Pancreas (tissue), 10 donors: ENCODE results near the gene C18orf32. TPM values are rescaled to one million over a fixed set of nuclear protein-coding genes. Genes with fewer than 3 reads are reported as not detected.
"Not testable (repeated sequence)": the region's sequence is repeated elsewhere in the genome, so short reads cannot be mapped to it uniquely, and the experiment has no call there.

Experiments used
- ATAC-seq, 4 donors: fragments of 200-7000 bp; cut with Tn5 transposase; one replicate each; pipeline versions ENCODE4 v1.8.0 to v1.9.1; 2020; ENCODE audit warnings: mild to moderate bottlenecking in 4 of 4, moderate library complexity in 4 of 4
- DNase-seq, 6 donors: peaks; one replicate each; pipeline ENCODE4 v3.0.0-alpha.2; 2020
- FAIRE-seq: peaks from 2 replicates; lab custom pipeline; 2012; peaks lifted over from hg19 to GRCh38; lab: Jason Lieb, UNC
- H3K27ac ChIP-seq, 4 donors: fragments of 200-600 bp; sonication (generic); 1 replicate in 3 of 4; 2 replicates in 1 of 4; pipeline versions ENCODE4 v1.5.0 to v1.8.0; 2020
- H3K27me3 ChIP-seq, 4 donors: fragments of 200-600 bp; one replicate each; pipeline ENCODE4 v1.8.0; 2021
- H3K36me3 ChIP-seq, 3 donors: fragments of 200-600 bp; sonication (generic) in 1 of 3; one replicate each; pipeline versions ENCODE4 v1.5.0 to v1.8.0; 2020 to 2021
- H3K4me1 ChIP-seq, 3 donors: fragments of 200-600 bp; one replicate each; pipeline ENCODE4 v1.8.0; 2021
- H3K4me3 ChIP-seq, 4 donors: fragments of 200-600 bp; sonication (generic) in 2 of 4; one replicate each; pipeline versions ENCODE4 v1.5.0 to v1.8.0; 2020 to 2021
- H3K9me3 ChIP-seq, 4 donors: fragments of 200-600 bp; one replicate each; pipeline ENCODE4 v1.8.0; 2021
- WGBS, 2 donors: extraction: QIAGEN DNeasy Blood & Tissue Kit; methylation state at CpG; one replicate each; pipeline ENCODE4 v1.1.7; 2013; 5-methylcytosine and 5-hydroxymethylcytosine counted together
- intact Hi-C, 3 donors: fragments of 100-400 bp; cut with DNase I; formaldehyde crosslinking; loops; one replicate each; pipeline versions ENCODE4 v1.11.1 to v1.14.2; 2022
- polyA plus RNA-seq, 2 donors: library from polyadenylated mRNA; stranded (reverse); fragments of 200-250 nt; gene quantifications; one replicate each; pipeline ENCODE4 v1.2.3, GENCODE V29; 2013
- total RNA-seq, 6 donors: library from RNA; stranded (reverse); fragmentation: NEBNext Ultra II Directional in 4 of 6; extraction: Animal tissue kit (Norgen Biotek cat#: 25700) in 4 of 6; gene quantifications; one replicate each; pipeline versions ENCODE4 v1.2.1 to v1.2.4, GENCODE V29; 2021 to 2023
- TF ChIP-seq, protein P1 (sequence below), 4 donors: fragments of 200-600 bp; sonication (generic) in 3 of 4; IDR thresholded peaks; one replicate each; pipeline versions ENCODE4 v1.5.0 to v1.8.0; 2021; ENCODE audit warnings: antibody characterized with exemption in 4 of 4
- donor health status: healthy with polysubstance abuse.
- donor health status: DM: no; HTN: no; CAD: no; lungs with moderate emphysema.
- donor health status: DM: no; HTN: no; CAD: no.
- donor health status: control.
- donor health status: control.
- donor health status: Bipolar disorder and iron deficiency.
- donor health status: DM: yes; HTN: yes; CAD: no.
- donor health status: DM: no; HTN: no; CAD: no.
- donor health status: DM: no; HTN: no; CAD: no.
- donor health status: DM: yes; HTN: yes; CAD: no.

Gene C18orf32
- total and polyA plus RNA-seq, 8 donors, result 19.5 to 49.7 (median 28.1) TPM

DNA sequence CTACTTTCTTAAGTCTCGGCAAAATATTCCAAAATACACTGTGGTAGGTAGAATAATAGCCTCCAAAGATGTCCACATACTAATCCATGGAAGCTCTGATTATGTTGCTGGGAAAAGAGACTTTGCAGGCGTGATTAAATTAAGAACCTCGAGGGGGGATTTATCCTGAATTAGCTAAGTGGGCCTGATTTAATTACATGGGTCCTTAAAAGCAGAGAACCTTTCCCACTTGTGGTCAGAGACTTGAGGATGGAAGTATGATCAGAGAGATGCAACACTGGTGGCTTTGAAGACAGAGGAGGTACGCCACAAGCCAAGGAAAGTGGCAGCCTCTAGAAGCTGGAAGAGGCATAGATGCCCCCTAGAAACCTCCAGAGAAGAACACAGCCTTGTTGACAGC lies 29.4 kb downstream of the C18orf32 start:
- H3K4me3 ChIP-seq, result no peak overlapping the region
- no peaks in the 10 kb centered on the region for H3K27me3 ChIP-seq
- peaks cover 0 to 16% (median 0%) of the 10 kb centered on the region in 3 donors for H3K4me1 ChIP-seq
- no peaks in the 10 kb centered on the region for H3K36me3 ChIP-seq
- TF ChIP-seq, protein P1, sequence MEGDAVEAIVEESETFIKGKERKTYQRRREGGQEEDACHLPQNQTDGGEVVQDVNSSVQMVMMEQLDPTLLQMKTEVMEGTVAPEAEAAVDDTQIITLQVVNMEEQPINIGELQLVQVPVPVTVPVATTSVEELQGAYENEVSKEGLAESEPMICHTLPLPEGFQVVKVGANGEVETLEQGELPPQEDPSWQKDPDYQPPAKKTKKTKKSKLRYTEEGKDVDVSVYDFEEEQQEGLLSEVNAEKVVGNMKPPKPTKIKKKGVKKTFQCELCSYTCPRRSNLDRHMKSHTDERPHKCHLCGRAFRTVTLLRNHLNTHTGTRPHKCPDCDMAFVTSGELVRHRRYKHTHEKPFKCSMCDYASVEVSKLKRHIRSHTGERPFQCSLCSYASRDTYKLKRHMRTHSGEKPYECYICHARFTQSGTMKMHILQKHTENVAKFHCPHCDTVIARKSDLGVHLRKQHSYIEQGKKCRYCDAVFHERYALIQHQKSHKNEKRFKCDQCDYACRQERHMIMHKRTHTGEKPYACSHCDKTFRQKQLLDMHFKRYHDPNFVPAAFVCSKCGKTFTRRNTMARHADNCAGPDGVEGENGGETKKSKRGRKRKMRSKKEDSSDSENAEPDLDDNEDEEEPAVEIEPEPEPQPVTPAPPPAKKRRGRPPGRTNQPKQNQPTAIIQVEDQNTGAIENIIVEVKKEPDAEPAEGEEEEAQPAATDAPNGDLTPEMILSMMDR (IDR thresholded peaks at IDR 0.05), result no peak
- ATAC-seq (no peak), FAIRE-seq (no peak), DNase-seq (no peak)
- no peak overlapping the region for H3K27ac ChIP-seq
- H3K9me3 ChIP-seq, result no peaks in the 10 kb centered on the region
- WGBS, 2 donors, result 96 to 97% methylated on average over 4 of the region's 4 CpGs
- intact Hi-C loops, result no loop called here

DNA sequence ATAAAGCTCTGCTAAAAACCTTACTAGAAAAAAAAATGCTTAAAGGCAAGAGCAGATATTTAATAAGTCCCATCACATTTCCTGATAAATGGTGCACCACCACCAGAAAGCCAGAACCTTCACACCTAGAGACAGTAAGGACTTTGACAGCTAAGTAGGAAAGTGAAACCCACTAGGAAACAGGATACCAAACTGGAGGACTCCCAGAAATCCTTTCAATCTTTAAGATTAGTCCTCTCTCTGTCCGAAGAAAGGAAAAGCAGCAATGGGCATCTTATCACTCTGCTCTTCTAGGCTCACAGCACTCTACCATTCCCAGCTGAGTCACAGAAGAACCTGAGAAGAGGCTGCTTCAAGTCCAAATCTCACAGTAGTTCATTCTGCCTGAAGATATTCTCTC lies 30.2 kb downstream of the C18orf32 start:
- no peak for DNase-seq
- Histone ChIP-seq H3K27ac (no peak overlapping the region), H3K9me3 (no peaks in the 10 kb centered on the region), H3K4me1 (peaks cover 0 to 16% (median 0%) of the 10 kb centered on the region in 3 donors), H3K36me3 (no peaks in the 10 kb centered on the region), H3K27me3 (no peaks in the 10 kb centered on the region), H3K4me3 (no peak overlapping the region)
- ATAC-seq, result no peak
- FAIRE-seq, result no peak
- intact Hi-C loops, result no loop called here
- TF ChIP-seq, protein P1 (IDR thresholded peaks at IDR 0.05), result no peak
- 25 to 47% methylated on average over 1 of the region's 1 CpG for WGBS, 2 donors

DNA sequence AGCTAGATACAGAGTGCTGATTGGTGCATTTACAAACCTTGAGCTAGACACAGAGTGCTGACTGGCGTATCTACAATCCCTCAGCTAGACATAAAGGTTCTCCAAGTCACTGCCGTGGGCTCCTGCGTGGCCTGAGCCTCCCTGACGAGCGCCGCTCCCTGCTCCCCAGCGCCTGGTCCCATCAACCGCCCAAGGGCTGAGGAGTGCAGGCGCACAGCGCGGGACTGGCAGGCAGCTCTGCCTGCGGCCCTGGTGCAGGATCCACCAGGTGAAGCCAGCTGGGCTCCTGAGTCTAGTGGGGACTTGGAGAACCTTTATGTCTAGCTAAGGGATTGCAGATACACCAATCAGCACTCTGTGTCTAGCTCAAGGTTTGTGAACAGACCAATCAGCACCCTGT lies 34.5 kb downstream of the C18orf32 start:
- DNase-seq, H3K9me3 ChIP-seq, H3K27me3 ChIP-seq, H3K4me1 ChIP-seq, H3K4me3 ChIP-seq, ATAC-seq, intact Hi-C loops, H3K36me3 ChIP-seq, FAIRE-seq, H3K27ac ChIP-seq: not testable (repeated sequence)
- WGBS, 2 donors, result 98% methylated on average over 12 of the region's 12 CpGs

DNA sequence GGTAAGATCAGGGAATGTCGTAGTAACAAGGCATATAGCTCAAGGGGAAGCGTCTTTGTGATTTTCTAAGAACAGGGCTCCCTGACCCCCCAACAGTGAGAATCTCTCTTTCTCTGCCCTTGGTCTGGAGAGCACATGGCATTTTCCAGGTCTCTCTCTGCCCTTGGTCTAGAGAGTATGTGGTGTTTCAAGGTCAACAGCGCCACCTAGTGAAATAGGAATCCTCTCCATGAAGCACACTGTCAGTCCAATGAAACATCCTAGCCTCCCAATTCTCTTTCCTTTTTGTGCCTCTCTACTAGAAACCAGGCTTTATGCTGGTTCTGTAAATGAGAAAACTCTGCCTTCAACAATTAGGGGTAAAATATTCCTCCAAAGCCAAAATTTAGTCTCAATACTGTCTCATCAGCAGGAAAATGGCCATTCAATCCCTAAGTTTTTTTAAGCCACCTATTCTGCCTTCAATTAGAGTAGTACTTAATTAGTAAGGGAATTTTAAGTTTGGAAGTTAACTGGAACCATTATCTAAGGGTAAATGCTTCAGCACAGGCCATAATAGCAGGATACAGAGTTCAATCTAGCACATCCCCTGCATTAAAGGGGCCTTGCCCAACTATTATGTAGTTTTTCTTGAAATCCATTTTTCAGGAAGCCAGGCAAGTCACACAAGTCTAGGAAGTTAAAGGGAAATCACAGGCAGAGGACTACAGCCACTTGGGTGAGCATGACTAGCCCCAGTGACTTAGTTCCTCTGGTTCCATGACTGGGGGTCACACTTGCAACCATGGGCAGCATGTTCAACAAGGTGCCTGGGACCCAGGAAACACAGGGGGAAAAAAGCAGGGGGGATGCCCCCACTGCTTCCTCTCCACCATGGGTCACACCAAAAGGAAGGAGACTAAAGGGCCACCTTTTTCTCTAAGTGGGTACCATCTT lies 39.0 kb downstream of the C18orf32 start:
- 67 to 69% methylated on average over 3 of the region's 3 CpGs for WGBS, 2 donors
- Histone ChIP-seq H3K27ac (no peak overlapping the region), H3K27me3 (no peaks in the 10 kb centered on the region), H3K4me3 (no peak overlapping the region), H3K36me3 (no peaks in the 10 kb centered on the region), H3K4me1 (no peaks in the 10 kb centered on the region), H3K9me3 (peaks cover 0 to 4% (median 0%) of the 10 kb centered on the region in 4 donors)
- intact Hi-C loops, result no loop called here
- DNase-seq (no peak), FAIRE-seq (no peak), ATAC-seq (peak in 1 of 4 donors; percentile 41)
- TF ChIP-seq, protein P1 (IDR thresholded peaks at IDR 0.05), result peak in 1 of 4 donors; percentile 16

DNA sequence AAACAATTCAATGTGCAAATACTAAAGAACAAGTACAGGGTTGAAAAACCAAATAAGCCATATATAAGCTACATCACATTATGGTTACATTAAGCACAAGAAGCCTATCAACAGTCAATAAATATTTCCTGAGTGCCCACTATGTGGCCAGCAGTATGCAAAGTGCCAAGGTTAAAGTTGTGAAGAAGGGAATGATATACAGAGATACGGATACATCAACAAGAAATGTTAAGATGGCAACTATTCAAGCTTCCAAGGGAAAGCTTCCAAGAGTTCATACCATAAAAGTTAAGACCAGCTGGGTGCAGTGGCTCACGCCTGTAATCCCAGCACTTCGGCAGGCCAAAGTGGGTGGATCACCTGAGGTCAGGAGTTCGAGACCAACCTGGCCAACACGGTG lies 40.6 kb downstream of the C18orf32 start:
- Histone ChIP-seq H3K27ac (no peak overlapping the region), H3K27me3 (no peaks in the 10 kb centered on the region), H3K4me1 (no peaks in the 10 kb centered on the region), H3K9me3 (peaks cover 0 to 4% (median 0%) of the 10 kb centered on the region in 4 donors), H3K4me3 (no peak overlapping the region), H3K36me3 (no peaks in the 10 kb centered on the region)
- intact Hi-C loops, result no loop called here
- ATAC-seq, result no peak
- no peak for DNase-seq
- no peak for FAIRE-seq
- TF ChIP-seq, protein P1 (IDR thresholded peaks at IDR 0.05), result no peak
- 77 to 98% methylated on average over 5 of the region's 5 CpGs for WGBS, 2 donors
